ENCODE results near the gene FAM184B.

- TF ChIP-seq POLR2A (IDR thresholded peaks at IDR 0.05; ENCODE audit: low read length) (no peak), GATA1 (IDR thresholded peaks at IDR 0.05; ENCODE audit: low read depth, low read length) (no peak)
These were observed 113.7 kb downstream of the FAM184B start for GRCh38 chr4:17667653-17668201.

All from erythroblast (primary cell).